ENCODE measurements around the gene SMG7. TPM values are rescaled to one million over a fixed set of nuclear protein-coding genes. Genes with fewer than 3 reads are reported as not detected.

Gene SMG7
- polyA plus RNA-seq, 1 donor from 2014 or later = 19.1 TPM

DNA sequence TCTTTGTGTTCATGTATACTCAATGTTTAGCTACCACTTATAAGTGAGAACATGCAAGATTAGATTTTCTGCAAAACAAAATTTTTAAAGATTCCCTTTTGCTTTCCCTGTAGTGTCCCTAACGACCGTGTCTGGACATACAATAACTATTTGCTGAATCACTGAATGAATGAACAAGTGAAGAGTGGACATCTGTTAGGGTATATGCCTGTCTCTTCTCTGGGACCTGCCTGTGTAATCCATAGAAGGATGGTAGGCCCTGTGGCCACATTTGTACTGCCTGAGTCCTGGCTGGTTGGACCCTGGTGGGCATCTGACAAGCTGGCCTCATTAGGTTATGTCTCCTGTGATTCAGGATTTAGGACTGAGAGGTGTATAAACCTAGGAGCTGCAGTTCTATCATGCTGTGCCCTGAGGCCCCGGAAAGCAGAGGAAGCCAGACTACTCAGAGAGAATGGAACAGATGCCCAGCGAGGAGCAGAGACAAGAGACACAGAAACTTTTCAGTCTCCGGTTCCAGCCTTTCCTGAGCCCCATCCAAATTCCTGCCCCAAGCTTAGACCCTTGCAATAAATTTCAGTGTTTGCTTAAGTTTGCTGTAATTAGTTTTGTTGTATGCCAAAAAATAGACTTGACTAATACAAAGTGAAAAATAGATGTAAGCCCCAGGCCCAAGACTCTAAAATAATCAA is 125.5 kb downstream of the SMG7 start:
- Histone ChIP-seq H3K4me3 (ENCODE audit: low read length) (no peak overlapping the region), H3K4me2 (ENCODE audit: low read length) (no peak overlapping the region)

GRCh38 chr1:183598386-183598785 is 126.1 kb downstream of the SMG7 start:
- Histone ChIP-seq H3K27me3 (ENCODE audit: insufficient read depth, low read depth, low read length) (no peaks in the 10 kb centered on the region), H3K4me2 (ENCODE audit: low read length) (no peak overlapping the region), H3F3A (ENCODE audit: insufficient read depth, low read length, poor library complexity, severe bottlenecking) (no peaks in the 10 kb centered on the region), H2AFZ (ENCODE audit: low read depth, low read length) (no peak overlapping the region), H3K79me2 (replicated peaks; ENCODE audit: insufficient read depth, low read length) (no peaks in the 10 kb centered on the region), H3K9me2 (ENCODE audit: insufficient read depth, low read length) (no peaks in the 10 kb centered on the region), H3K36me3 (ENCODE audit: insufficient read depth, low read length) (no peaks in the 10 kb centered on the region), H3K27ac (ENCODE audit: low read length) (no peak overlapping the region), H4K20me1 (ENCODE audit: insufficient read depth) (no peaks in the 10 kb centered on the region), H3K9ac (ENCODE audit: low read length) (no peak overlapping the region), H3K9me3 (ENCODE audit: low read length) (no peaks in the 10 kb centered on the region), H3K4me3 (ENCODE audit: low read length) (no peak overlapping the region)
- no peak for TF ChIP-seq MXI1 (conservative IDR thresholded peaks at IDR 0.05; ENCODE audit: poor library complexity, severe bottlenecking)
- TF ChIP-seq TAF1 (IDR thresholded peaks at IDR 0.05; ENCODE audit: low read depth) = no peak
- no peak for TF ChIP-seq EP300 (conservative IDR thresholded peaks at IDR 0.05; ENCODE audit: poor library complexity, severe bottlenecking)
- no peak for TF ChIP-seq CTCF (IDR thresholded peaks at IDR 0.05; ENCODE audit: poor library complexity, severe bottlenecking)
- no peak for TF ChIP-seq SMC3 (conservative IDR thresholded peaks at IDR 0.05; ENCODE audit: poor library complexity)
- TF ChIP-seq RAD21 (conservative IDR thresholded peaks at IDR 0.05) = no peak
- no peak for TF ChIP-seq POLR2AphosphoS5 (IDR thresholded peaks at IDR 0.05)

More for the DNA sequence above, 125.5 kb downstream of the SMG7 start:
- no peaks in the 10 kb centered on the region for H3F3A ChIP-seq (ENCODE audit: insufficient read depth, low read length, poor library complexity, severe bottlenecking)
- no peak overlapping the region for H2AFZ ChIP-seq (ENCODE audit: low read depth, low read length)
- no peaks in the 10 kb centered on the region for H4K20me1 ChIP-seq (ENCODE audit: insufficient read depth)
- no peak overlapping the region for H3K9ac ChIP-seq (ENCODE audit: low read length)
- TF ChIP-seq TAF1 (IDR thresholded peaks at IDR 0.05; ENCODE audit: low read depth) (no peak), MXI1 (conservative IDR thresholded peaks at IDR 0.05; ENCODE audit: poor library complexity, severe bottlenecking) (no peak), REST (IDR thresholded peaks at IDR 0.05; ENCODE audit: borderline replicate concordance) (no peak), RAD21 (conservative IDR thresholded peaks at IDR 0.05) (no peak), EZH2 (IDR thresholded peaks at IDR 0.05; ENCODE audit: borderline replicate concordance, insufficient read depth, low read length, poor library complexity, severe bottlenecking) (no peak), POLR2AphosphoS5 (IDR thresholded peaks at IDR 0.05) (no peak), CTCF (IDR thresholded peaks at IDR 0.05; ENCODE audit: poor library complexity, severe bottlenecking) (no peak), SMC3 (conservative IDR thresholded peaks at IDR 0.05; ENCODE audit: poor library complexity) (no peak), EP300 (conservative IDR thresholded peaks at IDR 0.05; ENCODE audit: poor library complexity, severe bottlenecking) (no peak)
- no peak overlapping the region for H3K27ac ChIP-seq (ENCODE audit: low read length)
- H3K36me3 ChIP-seq (ENCODE audit: insufficient read depth, low read length) = no peaks in the 10 kb centered on the region
- no peaks in the 10 kb centered on the region for H3K9me3 ChIP-seq (ENCODE audit: low read length)
- no peaks in the 10 kb centered on the region for H3K27me3 ChIP-seq (ENCODE audit: insufficient read depth, low read depth, low read length)
- H3K79me2 ChIP-seq (replicated peaks; ENCODE audit: insufficient read depth, low read length) = no peaks in the 10 kb centered on the region
- H3K9me2 ChIP-seq (ENCODE audit: insufficient read depth, low read length) = no peaks in the 10 kb centered on the region

All from neural cell (in vitro differentiated cells).